ENCODE results near the gene PLEKHG5. TPM values are rescaled to one million over a fixed set of nuclear protein-coding genes. Genes with fewer than 3 reads are reported as not detected.
A peak's percentile ranks its signal among the peaks of the same experiment; 100 is the strongest.

PLEKHG5 gene
- total RNA-seq, 1 experiment from 2014 or later, result 1.2 TPM

DNA sequence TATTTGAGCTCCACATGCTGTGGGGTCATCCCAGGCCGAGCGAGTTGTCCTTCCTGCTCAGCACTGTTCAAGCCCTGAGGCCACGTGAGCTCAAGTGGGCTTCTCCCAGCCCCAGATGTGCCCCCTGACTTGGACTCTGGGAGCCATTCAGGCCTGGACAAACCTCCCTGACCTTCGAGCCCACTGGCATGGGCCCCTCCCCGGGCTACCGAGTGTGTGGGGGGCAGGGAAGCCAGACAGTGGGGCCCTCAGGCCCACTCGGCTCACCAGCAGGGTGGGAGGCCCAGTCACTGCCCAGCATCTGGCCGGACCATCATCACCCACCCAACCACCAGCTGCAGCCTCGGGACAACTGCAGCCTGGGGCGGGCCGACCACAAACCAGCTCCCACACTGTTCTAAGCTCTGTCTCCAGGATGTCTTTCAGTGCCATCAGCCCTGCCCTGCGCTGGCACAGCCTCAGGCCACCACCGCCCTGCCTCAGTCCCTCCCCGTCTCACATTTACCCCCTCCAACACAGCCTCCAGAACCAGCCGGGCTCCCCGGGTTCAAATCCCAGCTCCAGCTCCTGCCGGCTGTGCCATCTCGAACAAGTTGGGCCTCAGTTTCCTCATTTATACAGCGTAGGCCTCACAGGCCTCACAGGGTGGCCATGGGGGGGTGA is 20.9 kb upstream of the PLEKHG5 start:
- no peak overlapping the region for H3K4me3 ChIP-seq
- H3K27me3 ChIP-seq, result no peaks in the 10 kb centered on the region
- no peaks in the 10 kb centered on the region for H3K36me3 ChIP-seq
- H3K9me3 ChIP-seq, result no peaks in the 10 kb centered on the region
- DNase-seq, result no peak

DNA sequence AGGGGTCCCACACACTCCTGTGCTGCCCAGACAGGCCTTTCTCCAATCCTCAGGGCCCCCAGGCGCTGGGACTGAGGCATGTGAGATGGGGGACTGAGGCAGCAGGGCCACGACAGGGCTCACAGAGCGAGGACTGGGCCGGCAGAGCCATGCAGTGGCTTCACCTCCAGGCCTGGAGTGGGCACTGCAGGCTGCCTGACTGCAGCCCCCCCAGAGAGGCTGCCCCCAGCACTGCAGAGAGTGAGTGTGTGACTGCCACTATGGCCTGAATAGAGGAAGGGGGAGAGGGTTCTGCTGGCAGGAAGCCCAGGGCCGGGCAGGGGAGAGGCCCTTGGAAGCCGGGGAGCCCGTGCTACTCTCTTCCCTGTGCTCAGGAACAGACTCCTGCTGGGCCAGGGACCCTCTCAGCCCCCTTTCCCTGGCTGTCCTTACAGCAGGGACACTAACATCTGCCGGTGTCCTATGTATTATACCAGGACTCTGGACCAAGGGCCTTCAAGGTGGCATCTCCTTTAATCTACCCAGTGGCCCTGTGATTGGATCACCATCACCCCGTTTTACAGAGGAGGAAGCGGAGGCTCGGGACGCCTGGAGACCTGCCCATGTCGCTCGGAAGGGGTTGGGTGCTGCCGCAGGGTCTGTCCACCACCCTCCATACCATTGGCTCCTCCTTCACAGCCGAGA is 20.2 kb upstream of the PLEKHG5 start:
- no peaks in the 10 kb centered on the region for H3K36me3 ChIP-seq
- no peaks in the 10 kb centered on the region for H3K27me3 ChIP-seq
- no peak overlapping the region for H3K4me3 ChIP-seq
- no peaks in the 10 kb centered on the region for H3K9me3 ChIP-seq
- DNase-seq, result no peak

DNA sequence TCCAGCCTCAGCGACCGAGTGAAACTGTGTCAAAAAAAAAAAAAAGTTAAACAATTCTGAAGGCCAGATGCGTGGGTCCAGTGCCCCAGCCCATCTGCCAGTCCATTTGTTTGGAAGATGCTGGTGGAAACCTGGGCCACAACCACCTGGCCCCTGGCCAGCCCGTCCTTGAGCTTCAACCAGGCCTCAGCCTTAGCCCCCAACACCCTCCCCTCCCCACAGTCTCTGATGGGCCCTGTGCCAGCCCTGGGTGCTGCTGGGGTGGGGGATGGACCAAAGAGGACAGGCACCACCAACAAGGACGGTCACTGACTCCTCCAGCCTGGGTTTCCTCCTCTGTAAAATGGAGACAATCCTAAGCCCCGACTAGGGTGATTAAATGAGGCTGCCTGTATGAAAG is 19.6 kb upstream of the PLEKHG5 start:
- Histone ChIP-seq H3K4me3 (no peak overlapping the region), H3K36me3 (no peaks in the 10 kb centered on the region), H3K27me3 (no peaks in the 10 kb centered on the region), H3K9me3 (no peaks in the 10 kb centered on the region)
- DNase-seq, result no peak

DNA sequence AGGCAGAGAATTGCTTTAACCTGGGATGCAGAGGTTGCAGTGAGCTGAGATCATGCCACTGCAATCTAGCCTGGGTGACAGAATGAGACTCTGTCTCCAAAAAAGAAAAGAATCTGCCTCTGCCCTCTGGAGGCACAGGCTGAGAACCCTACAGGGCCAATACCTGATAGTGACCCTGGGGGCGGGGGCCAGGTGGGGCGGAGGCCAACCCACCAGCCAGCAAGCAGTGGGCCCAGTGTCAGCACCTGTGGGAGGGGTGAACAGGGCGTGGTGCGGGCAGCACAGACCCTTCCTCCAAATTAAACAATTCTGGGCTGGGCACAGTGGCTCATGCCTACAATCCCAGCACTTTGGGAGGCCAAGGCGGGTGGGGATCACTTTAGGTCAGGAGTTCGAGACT is 19.0 kb upstream of the PLEKHG5 start:
- DNase-seq, result no peak
- Histone ChIP-seq H3K27me3 (no peaks in the 10 kb centered on the region), H3K36me3 (no peaks in the 10 kb centered on the region), H3K4me3 (no peak overlapping the region), H3K9me3 (no peaks in the 10 kb centered on the region)

DNA sequence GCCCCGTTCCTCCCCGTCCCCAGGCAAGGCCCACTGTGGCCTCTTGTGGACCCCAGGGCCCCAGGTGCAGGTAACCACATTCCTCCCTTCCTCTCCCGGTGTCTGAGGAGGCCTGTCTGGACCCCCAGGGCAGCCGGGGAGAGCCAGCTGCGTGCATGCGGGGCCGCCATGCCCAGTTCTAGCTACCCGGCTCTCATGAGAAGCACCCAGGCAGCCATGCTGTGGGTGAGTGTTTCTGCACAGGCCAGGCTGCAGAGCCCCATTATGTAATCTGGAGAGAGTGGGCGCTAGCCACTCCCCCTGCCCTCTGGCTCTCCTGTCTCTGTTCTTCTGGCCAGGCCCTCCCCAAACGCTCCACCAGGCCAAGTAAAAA is 18.4 kb upstream of the PLEKHG5 start:
- Histone ChIP-seq H3K36me3 (no peaks in the 10 kb centered on the region), H3K4me3 (no peak overlapping the region), H3K27me3 (no peaks in the 10 kb centered on the region), H3K9me3 (no peaks in the 10 kb centered on the region)
- no peak for DNase-seq

DNA sequence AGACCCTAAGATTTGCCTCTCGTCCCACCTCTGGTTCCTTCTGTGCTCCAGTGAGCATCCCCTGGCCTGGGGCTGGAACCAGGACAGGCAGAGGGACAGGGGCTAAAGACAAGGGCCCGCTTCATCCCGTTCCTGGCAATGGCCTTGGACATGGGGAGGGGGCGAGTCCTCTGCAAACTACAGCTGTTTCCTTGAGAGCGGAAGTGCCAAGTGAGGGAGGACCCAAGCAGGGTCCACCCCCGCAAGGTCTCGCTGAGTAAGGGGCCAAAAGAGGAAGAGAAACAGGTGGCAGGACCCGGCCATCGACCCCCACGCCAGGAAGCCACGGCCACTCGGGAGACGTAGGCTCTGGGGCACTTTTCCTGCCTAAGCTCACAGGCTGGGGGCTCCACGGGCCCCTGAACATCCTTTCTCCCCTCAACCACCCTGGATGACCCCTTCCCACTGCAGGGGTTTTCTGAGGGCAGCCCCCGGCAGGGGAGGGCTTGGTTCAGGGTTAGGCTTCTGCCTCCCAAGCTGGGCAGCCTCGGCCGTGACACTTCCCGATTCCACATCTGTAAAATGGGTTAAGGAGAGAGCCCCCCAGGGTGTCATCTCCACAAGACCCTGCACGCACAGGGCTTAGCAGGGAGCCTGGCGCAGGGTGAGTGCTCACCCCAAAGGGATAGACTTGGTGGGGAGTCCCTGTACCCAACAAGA is 17.9 kb upstream of the PLEKHG5 start:
- Histone ChIP-seq H3K27me3 (no peaks in the 10 kb centered on the region), H3K4me3 (no peak overlapping the region), H3K36me3 (no peaks in the 10 kb centered on the region), H3K9me3 (no peaks in the 10 kb centered on the region)
- DNase-seq, result no peak

DNA sequence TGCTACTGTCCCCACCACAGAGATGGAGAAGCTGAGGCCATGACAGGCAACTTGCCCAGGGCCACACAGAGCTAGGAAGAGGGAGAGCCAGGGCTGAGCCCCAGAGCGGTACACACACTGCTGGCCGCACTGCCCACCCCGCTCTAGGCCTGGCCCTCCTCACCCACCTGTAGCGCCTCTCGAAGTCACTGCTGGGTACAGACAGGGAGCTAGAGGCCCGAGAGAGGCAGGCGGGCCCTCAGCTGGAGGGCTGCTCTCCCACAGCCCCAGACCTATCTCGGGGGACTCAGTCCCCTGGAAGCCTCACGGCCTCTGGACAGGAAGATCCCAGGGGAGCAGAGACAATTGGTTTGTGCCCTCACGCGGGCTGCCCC is 17.3 kb upstream of the PLEKHG5 start:
- DNase-seq, result no peak
- H3K4me3 ChIP-seq, result no peak overlapping the region
- H3K27me3 ChIP-seq, result no peaks in the 10 kb centered on the region
- H3K9me3 ChIP-seq, result no peaks in the 10 kb centered on the region
- no peaks in the 10 kb centered on the region for H3K36me3 ChIP-seq

DNA sequence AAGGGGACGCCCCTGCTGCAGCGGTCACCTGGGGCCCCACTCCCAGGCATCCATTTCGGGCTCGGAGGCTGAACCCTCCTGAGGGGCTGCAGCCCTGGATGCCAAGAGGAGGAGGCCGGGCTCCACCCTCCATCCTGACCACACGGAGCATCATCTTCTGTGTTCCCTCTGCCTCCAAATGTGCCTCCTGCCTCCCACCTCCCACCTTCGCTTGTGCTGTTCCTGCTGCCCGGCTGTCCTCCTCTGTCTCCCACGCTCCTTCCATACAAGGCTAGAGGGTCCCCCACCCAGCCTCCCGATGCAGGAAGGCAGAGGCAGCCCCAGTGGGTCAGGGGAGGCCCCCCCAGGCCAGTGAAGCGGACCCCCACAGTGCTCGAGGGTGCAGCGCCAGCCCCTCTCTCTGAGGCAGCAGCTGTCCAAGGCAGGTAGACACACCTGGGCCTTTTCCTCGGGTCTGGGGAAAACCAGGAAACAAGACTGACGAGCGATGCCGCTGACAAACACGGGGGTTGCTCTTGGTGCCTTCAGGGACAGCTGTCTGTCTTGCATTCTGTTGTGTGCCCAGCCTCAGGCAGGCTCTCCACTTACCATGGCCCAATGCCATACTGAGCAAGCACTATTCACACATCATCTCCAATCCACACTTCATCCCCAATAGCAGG is 16.8 kb upstream of the PLEKHG5 start:
- Histone ChIP-seq H3K4me3 (no peak overlapping the region), H3K27me3 (no peaks in the 10 kb centered on the region), H3K36me3 (no peaks in the 10 kb centered on the region), H3K9me3 (no peaks in the 10 kb centered on the region)
- no peak for DNase-seq

DNA sequence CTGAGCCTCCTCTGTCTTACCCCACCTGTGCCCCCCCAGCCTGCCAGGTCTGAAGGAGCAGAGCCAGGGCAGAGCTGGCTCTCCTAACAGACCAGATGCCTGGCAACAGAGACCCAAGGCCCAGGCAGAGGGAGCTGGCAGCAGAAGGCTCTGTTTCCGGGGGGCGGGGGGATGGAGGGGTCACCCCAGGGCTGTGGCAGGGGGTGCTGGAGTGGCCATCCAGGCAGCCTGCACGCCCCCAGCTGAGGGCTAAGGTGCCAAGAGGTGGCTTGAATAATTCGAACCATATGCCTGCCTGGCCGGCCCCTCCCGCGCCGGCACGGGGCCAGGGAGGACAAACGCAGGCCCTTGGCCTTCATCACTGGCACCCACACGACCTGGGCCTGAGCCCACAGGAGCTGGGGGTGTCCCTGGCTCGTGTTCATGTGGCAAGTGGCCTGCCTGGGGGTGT is 16.0 kb upstream of the PLEKHG5 start:
- Histone ChIP-seq H3K9me3 (no peaks in the 10 kb centered on the region), H3K4me3 (no peak overlapping the region), H3K27me3 (no peaks in the 10 kb centered on the region), H3K36me3 (no peaks in the 10 kb centered on the region)
- DNase-seq, result peak; percentile 38

DNA sequence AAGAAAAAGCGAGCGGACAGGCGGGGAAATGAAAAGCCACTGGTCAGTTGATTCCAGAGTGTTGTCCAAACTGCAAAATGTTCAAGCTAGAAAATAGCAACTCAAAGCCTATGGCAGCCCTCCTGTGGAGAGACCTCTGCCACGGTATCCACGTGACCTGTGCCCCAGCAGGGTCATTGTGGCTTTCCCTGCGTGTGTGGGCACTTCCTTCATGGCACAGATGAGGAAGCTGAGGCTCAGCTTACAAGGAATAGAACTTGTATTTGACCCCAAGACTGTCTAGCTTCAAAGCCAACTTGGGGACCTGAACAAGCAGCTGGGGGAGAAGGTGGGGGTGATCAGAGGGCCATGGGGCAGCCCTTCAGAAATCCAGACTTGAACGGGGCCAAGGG is 15.6 kb upstream of the PLEKHG5 start:
- no peak for DNase-seq
- H3K9me3 ChIP-seq, result no peaks in the 10 kb centered on the region
- no peaks in the 10 kb centered on the region for H3K36me3 ChIP-seq
- no peaks in the 10 kb centered on the region for H3K27me3 ChIP-seq
- no peak overlapping the region for H3K4me3 ChIP-seq

DNA sequence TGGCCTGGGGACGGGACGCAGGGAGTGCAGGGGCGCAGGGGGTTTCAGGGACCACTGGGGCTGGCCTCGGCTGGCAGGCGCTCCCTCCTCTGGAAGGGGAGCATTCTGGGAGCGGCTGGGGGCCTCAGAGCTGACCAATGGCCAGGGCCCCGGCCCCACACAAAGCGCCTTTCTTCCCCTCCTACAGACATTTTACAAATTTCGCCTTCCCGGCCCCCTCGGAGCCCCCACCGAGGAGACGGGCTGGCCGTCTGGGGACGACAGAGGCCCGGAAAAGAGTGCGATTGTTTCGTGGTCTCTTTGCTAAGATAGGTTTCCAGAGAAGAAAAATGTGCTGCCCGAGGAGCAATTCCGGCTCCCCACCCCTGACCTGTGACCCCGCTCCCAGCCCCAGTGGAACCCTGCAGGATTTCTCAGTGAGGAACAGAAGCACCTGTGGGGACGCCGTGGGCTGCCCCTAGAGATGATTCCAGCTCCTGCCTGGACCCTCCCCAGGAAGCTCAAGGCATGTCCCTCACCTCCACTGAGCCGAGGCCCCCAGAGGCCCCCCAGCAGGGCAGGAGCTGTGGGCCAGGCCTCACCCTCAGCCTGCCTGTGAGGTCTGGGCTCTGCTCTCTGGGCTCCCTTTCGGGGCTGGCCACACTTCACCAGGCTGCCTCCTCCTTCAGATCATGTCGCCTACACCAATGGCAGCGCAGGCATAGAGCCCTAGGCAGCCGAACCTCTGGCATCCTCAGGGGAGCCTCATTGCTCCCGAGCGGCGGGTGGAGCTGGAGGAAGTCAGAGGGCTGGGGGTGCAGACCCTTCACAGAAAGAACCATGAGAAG is 15.0 kb upstream of the PLEKHG5 start:
- no peak for DNase-seq
- H3K9me3 ChIP-seq, result no peaks in the 10 kb centered on the region
- H3K36me3 ChIP-seq, result no peaks in the 10 kb centered on the region
- no peaks in the 10 kb centered on the region for H3K27me3 ChIP-seq
- H3K4me3 ChIP-seq, result no peak overlapping the region

DNA sequence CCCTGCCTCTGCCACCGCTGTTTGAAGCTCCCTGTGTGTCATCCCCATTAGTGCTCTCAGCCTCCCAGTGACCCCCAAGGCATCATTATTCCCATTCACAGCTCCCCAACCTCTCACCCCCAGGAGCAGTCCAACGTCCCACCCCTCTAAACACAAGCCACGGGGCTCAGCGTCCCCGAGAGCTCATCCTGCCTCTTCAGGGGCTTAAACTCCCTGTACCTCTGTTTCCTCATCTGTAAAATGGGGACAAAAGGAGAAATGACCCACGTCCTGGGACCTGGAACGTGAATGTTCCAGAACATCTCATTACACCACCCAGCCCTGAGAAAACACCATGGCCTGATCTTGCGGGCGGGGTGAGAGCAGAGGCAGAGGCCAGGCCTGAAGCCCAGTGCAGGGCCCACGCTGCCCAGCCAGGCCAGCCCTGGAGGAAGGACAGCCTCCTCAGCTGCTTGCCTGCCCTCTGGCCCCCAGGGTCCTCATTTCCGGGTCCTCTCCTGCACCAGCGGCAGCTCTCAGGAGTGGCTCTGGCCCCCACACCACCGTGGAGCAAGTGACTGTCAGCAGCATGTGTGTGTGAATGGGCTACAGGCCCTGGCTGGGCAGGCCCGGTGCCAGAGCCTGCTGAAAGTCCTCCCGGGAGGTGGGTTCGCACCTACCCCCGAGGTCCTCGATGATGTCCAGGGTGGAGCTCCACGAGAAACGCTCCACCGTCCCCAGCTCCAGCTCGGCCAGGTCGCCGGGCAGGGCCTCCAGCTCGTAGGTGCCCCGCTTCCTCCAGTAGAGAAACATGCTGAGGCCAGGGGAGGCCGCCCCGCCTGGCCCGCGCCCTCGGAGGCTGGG is 14.1 kb upstream of the PLEKHG5 start:
- DNase-seq, result no peak
- Histone ChIP-seq H3K27me3 (no peaks in the 10 kb centered on the region), H3K36me3 (no peaks in the 10 kb centered on the region), H3K4me3 (no peak overlapping the region), H3K9me3 (no peaks in the 10 kb centered on the region)

DNA sequence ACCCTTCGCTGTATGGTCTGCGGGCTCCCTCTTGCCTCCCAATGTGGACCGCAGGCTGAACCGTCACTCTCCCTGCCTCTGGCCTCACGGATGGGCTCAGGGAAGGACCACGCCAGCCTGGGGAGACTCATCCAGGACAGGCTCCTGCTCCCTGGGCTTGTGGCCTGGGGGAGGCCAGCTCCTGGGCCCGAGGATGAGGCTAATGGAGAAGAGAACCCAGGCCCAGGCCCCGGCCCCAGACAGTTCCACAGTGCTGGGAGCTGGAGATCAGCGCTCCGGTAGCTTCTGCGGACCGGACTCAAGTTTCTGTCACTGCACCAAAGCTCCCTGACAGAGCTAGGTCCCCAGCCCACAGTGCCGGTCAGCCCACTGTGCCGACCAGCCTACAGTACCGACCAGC is 13.4 kb upstream of the PLEKHG5 start:
- Histone ChIP-seq H3K4me3 (no peak overlapping the region), H3K27me3 (no peaks in the 10 kb centered on the region), H3K36me3 (no peaks in the 10 kb centered on the region), H3K9me3 (no peaks in the 10 kb centered on the region)
- no peak for DNase-seq

DNA sequence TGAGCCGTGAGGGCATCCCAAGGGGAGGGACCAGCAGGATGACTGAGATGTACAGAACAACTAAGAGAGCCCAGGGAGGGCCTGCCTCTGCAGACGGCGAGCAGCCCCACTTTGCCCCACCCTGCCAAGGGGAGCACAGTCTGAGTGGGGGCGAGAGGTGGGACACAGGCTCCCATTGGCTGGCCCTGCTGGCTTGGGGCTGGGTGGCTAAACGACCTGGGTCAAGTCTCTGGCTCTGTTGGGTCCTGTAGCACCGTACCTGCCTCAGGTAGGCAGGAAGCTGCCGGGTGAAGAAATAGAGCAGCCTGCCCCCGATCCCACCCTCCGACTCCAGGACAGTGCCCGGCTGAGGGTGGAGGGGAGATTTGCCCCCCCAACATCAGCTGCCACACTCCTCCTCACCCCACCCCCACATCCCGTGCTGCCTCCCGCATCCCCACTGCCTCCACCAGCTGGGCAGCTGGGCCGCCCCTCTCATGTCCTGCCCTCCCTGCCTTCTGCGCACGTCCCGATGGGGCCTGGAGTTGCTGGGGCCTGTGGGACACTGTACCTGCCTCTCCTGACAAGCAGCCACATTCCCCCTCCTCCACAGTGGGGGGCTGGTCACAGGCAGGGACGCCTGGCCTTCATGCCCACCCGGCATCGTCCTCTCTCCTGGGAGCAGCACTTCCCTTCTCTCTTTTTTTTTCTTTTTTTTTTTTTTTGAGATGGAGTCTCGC is 12.6 kb upstream of the PLEKHG5 start:
- DNase-seq, result no peak
- Histone ChIP-seq H3K36me3 (no peaks in the 10 kb centered on the region), H3K4me3 (no peak overlapping the region), H3K27me3 (no peaks in the 10 kb centered on the region), H3K9me3 (no peaks in the 10 kb centered on the region)

All from MG63 (cell line).